HG02870 (cell line): Measurements from ENCODE around the gene MGST1.
"Not testable (repeated sequence)": the region's sequence is repeated elsewhere in the genome, so short reads cannot be mapped to it uniquely, and the experiment has no call there.

Experiments
- ATAC-seq: cut with Tn5 transposase; IDR thresholded peaks from one replicate; pipeline ENCODE4 v1.9.1; 2021; ENCODE audit warnings: mild to moderate bottlenecking, moderate library complexity; ENCODE audit not compliant: unreplicated experiment

Gene MGST1

GRCh38 chr12:16350682-16351081 lies 3.2 kb downstream of the MGST1 start:
- no peak for ATAC-seq

GRCh38 chr12:16352481-16352880 lies 5.0 kb downstream of the MGST1 start:
- ATAC-seq, result no peak

DNA sequence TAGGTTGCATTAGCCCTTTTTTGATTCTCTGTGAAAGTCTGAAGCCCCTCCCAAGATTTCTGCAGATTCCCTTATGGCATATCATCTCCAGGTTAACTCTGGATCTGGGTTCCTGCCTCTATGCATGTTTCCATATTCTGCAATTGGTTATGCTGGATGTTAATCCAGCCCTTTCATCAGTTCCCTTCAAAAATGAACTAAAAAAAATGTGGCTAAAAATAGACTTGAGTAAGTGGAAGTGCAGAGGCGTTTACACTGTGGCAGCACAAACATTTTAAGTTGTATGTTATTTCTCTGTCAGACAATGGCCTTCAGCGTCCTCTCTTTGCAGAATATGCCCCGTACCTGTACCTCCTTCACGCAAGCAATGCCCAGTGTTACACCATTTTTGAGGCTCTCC lies 11.4 kb downstream of the MGST1 start:
- no peak for ATAC-seq

GRCh38 chr12:16359512-16360491 lies 12.4 kb downstream of the MGST1 start:
- no peak for ATAC-seq

DNA sequence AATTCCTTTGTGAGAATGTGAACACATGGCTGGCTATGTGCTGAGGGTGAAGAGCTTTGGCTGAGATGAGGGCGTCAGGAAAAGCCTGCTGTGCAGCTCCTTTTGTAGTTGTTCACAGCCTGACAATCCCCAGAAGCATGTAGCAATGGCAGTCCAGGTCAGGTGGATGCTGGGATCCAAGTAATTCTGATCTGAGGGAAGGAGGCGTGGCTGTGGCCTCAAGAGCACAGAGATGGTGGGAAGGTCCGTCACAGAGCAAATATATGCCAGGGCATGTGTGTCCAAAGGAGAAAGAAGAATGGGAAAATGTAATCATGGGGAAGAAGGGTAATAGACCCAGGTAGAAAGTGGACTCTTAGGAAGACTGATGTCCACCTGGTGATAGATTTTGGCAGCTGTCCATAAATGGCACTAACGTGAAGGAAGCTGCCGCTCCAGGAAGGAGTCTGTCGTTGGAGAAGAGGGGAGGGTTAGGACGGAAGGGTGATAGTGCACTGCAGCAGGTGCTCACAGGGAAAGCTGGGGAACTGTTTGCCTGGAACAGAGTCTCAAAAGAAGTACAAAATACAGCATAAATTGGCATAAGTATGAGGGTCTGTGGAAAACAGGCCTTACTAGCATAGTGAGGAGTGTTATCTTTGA lies 13.8 kb downstream of the MGST1 start:
- ATAC-seq, result no peak

DNA sequence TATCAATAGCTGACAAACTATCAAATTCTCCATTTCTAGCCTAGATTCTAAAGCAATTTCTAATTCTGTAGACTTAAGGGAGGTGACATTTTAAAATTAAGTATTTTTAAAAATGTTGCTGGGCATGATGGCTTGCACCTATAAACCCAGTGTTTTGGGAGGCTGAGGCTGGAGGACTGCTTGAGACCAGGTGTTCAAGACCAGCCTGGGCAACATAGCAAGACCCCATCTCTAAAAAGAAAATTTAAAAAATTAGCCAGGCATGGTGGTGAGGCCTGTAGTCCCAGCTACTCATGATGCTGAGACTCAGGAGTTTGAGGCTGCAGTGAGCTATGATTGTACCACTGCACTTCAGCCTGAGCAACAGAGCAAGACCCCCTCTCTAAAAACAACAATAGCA lies 15.1 kb downstream of the MGST1 start:
- no peak for ATAC-seq

- no peak for ATAC-seq
These were observed 21.7 kb downstream of the MGST1 start for GRCh38 chr12:16369156-16369555.

DNA sequence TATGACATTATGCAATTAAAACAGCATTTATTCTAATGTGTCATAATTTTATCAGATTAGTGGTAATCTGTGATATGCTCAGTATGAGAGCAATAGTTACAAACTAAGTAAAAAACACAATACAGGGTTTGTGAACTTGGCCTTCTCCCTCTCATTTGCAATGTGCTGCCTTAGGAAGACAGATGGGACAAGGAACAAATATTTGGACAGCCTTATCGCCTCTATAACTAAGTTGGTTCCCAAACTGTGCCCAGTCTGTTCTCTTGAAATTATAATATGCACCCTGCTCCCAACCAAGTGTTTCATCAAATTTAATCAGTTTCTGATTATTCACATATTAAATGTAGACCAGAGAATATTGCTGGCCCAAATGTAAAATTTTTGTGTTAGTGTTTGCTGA lies 22.7 kb downstream of the MGST1 start:
- ATAC-seq, result no peak

DNA sequence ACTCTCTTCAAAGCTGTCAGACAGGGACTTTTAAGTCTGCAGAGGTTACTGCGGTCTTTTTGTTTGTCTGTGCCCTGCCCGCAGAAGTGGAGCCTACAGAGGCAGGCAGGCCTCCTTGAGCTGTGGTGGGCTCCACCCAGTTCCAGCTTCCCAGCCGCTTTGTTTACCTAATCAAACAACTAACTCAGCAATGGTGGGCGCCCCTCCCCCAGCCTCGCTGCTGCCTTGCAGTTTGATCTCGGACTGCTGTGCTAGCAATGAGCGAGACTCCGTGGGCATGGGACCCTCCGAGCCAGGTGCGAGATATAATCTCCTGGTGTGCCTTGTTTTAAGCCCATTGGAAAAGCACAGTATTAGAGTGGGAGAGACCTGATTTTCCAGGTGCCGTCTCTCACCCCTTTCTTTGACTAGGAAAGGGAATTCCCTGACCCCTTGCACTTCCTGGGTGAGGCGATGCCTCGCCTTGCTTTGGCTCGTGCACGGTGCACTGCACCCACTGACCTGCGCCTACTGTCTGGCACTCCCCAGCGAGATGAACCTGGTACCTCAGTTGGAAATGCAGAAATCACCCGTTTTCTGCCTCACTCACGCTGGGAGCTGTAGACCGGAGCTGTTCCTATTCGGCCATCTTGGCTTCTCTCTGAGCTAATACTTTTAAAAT lies 35.3 kb downstream of the MGST1 start:
- not testable (repeated sequence) for ATAC-seq

- no peak for ATAC-seq
These were observed 37.3 kb downstream of the MGST1 start for GRCh38 chr12:16384732-16385131.

DNA sequence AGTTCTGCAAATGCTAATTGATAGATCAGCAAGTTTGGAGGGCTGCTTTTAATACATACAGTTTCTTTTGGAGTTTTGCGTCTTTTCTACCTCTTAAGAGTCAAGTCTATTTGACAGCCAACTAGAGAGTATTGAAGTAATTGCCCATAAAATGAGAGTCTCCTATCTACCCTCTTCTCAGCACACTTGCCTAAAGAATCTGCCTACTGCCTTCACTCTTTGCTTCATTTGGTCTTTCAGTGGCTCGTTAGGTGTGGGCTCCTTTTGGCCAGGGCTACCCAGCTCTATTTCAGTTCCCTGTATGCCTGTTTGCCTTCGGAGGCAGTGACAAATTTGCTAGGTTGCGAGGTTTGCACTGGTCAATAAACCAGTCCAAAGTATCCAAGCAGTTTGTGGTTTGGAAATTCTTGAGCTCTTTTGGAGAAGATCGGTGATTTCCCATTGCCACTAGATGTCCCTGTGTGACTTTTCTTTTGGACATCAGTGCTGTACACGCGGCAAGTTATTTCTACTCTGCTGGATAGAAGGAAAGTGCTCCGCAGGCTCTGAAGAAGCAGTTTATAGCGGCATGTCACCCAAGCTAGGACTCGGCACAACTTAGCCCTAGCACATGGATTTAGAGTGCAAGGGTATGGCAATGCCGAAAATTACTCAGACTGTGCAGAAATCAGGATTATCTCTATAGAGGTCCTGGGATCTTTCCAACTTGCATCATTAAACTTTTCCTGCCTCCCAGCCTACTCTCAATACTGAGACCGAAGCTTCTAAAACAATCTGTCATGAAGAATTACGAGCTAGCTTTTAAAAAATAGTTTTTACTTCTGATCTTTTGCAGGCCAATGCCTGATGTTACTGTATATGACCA lies 38.6 kb downstream of the MGST1 start:
- no peak for ATAC-seq

- ATAC-seq, result no peak
These were observed 40.5 kb downstream of the MGST1 start for GRCh38 chr12:16387919-16388318.

DNA sequence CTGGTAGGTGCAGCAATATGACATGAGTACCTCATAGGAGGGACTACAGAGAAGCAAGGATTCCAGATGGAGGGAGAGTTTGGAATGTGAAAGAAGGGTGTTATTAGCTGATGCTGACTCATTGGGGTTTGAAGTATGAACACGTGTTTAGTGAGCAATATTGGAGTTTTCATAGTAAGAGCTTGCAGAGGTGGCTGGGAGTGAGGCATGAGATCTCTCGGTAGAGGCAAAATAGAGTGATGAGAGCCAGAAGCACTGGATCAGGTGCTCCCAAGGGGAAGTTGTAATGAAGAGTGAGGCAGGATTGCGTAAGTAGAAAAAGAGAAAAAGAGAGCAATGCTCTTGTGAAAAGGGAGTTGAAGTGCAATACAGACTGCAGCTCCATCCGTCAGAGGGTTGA lies 42.1 kb downstream of the MGST1 start:
- no peak for ATAC-seq

DNA sequence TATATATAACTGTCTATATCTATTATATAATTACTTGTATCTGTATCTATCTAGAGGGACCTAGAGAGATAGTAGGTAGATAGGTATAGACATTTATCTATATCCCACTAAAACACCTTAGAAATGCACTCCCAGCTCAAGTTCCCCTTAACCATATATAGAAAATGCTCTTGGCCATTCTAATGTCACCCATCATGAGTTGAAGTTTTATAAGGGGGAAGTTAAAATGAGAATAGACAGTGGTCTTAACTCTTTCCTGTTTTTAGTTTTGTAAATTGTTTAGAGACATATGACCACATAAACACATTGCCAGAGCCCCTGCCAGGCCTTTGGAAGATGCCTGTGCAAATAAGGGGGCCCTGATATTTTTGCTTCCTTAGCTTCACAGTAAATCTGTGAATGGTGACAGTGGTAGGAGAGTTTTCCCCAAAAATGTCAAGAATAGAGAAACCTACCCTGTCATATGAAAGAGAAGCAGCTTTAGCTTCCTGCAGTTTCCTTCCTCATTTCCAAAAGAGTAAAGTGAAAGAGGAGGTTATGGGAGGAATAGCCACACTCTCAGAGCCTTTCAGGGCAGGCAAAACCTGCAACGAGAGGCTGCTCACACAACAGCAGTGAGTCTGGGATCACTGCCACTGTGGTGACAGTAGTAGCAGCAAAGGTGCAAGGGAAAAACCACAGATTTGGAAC lies 45.5 kb downstream of the MGST1 start:
- ATAC-seq, result no peak

DNA sequence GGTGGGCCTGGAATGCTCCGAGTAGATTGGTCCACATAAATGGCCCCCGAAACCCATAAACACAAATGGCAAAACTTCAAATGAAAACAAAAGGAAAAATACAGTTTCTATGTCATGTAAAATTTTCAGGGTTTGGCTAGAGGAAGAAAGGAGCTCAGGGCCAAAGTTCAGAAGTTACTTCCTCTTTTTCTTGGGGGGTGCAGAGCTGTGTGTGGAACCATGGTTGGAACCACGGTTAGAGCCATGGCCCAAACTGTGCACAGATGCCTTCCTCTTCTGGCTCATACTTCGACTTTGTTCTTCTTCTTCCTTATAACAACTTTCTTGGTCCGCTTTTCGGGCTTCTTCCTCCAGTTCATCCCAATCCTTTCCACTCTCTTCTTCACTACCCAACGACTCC lies 51.7 kb downstream of the MGST1 start:
- no peak for ATAC-seq

DNA sequence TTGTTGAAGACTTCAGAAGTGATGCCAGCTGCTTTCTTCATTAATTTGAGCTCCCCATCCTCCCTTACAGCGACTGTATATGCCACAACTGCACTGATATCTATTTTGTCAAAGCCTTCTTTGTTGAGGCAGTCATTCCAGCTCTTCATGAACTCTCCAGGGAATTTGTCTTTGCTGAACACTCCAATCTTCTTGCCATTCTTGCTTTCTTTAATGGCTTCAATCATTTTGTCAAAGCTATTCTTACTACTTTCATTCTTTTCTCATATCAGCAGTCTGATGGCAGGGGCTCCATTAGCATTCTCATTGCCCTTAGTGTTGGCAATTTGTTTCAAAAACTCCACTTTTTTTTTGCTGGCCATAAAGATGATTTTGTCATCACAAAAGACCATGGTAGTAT lies 54.4 kb downstream of the MGST1 start:
- not testable (repeated sequence) for ATAC-seq

DNA sequence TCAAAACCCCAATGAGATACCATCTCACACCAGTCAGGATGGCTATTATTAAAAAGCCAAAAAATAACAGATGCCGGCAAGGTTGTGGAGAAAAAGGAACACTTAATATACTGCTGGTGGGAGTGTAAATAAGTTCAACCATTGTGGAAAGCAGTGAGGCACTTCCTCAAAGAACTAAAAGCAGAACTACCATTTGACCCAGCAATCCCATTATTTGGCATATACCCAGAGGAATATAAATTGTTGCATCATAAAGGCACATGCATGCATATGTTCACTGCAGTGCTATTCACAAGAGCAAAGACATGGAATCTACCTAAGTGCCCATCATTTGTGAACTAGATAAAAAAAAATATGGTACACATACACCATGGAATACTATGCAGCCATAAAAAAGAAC lies 59.9 kb downstream of the MGST1 start:
- ATAC-seq, result no peak
